Immature natural killer cell (primary cell): ENCODE data around the gene PPP1R26. TPM values are rescaled to one million over a fixed set of nuclear protein-coding genes. Genes with fewer than 3 reads are reported as not detected.
A peak's percentile ranks its signal among the peaks of the same experiment; 100 is the strongest.

Experiments
- DNase-seq, 3 donors: peaks; one replicate each; pipeline ENCODE4 v3.0.0; 2022; ENCODE audit warnings: mixed read lengths in 1 of 3
- H3K27ac Mint-ChIP-seq, 6 donors: one replicate each; pipeline ENCODE4 v1.8.0; 2020; ENCODE audit warnings: mixed read lengths in 6 of 6, mild to moderate bottlenecking in 5 of 6, inconsistent platforms in 4 of 6, moderate library complexity in 3 of 6
- H3K27me3 Mint-ChIP-seq, 3 donors: one replicate each; pipeline ENCODE4 v1.8.0; 2020 to 2021; ENCODE audit warnings: low read depth in 3 of 3, mild to moderate bottlenecking in 3 of 3, mixed read lengths in 3 of 3, moderate library complexity in 3 of 3, inconsistent platforms in 1 of 3
- H3K36me3 Mint-ChIP-seq, 3 donors: one replicate each; pipeline ENCODE4 v1.8.0; 2020; ENCODE audit warnings: mixed read lengths in 3 of 3, inconsistent platforms in 2 of 3, mild to moderate bottlenecking in 2 of 3
- H3K4me1 Mint-ChIP-seq, 2 donors: one replicate each; pipeline ENCODE4 v1.8.0; 2020; ENCODE audit warnings: inconsistent platforms in 2 of 2, mild to moderate bottlenecking in 2 of 2, mixed read lengths in 2 of 2, moderate library complexity in 1 of 2
- H3K4me3 Mint-ChIP-seq, 5 donors: one replicate each; pipeline ENCODE4 v1.8.0; 2020; ENCODE audit warnings: mild to moderate bottlenecking in 5 of 5, mixed read lengths in 5 of 5, inconsistent platforms in 3 of 5, moderate library complexity in 3 of 5
- H3K9me3 Mint-ChIP-seq, 6 donors: one replicate each; pipeline ENCODE4 v1.8.0; 2020; ENCODE audit warnings: mild to moderate bottlenecking in 6 of 6, mixed read lengths in 6 of 6, inconsistent platforms in 4 of 6, moderate library complexity in 3 of 6
- polyA plus RNA-seq, 3 donors: library from polyadenylated mRNA; unstranded; fragments of 300-500 nt; fragmentation: Illumina TruSeq; gene quantifications; one replicate each; pipeline ENCODE4 v1.2.3, GENCODE V29; 2021

Gene PPP1R26
- polyA plus RNA-seq, 3 donors from 2014 or later: 0.29 to 1.2 (median 0.39) TPM

DNA sequence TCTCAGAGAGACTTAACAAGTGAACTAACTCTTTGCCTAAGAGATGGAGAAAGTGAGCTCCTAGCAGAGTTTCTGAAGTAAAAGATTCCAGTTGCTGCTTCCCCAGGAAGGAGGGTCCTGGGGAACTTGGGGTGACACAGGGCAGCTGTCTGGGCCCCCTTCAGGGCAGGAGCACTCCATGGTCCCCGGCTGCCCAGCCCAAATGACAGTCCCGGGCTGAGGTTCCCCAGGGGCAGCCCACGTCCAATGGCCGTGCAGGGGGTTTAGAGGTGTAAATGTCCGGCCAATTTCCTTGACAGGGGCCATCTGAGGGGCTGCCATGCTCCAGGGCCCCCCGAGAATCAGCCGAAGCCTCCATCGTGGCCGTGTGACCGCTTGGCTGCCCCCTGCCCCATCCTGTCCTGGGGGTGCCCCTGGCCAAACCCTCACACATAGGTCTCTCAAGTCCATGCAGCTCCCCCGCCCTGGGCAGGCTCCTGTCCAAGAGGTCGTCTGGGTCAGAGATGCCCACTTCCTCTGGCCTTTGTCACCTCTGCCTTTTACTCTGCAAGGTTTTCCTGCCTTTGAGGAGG lies 5.5 kb upstream of the PPP1R26 start:
- Mint-ChIP-seq H3K9me3 (no peaks in the 10 kb centered on the region), H3K27ac (no peak overlapping the region), H3K27me3 (peaks cover 4 to 27% (median 6%) of the 10 kb centered on the region in 3 donors), H3K4me1 (peaks cover 6 to 11% of the 10 kb centered on the region in 2 donors), H3K36me3 (no peaks in the 10 kb centered on the region), H3K4me3 (no peak overlapping the region)
- no peak for DNase-seq

DNA sequence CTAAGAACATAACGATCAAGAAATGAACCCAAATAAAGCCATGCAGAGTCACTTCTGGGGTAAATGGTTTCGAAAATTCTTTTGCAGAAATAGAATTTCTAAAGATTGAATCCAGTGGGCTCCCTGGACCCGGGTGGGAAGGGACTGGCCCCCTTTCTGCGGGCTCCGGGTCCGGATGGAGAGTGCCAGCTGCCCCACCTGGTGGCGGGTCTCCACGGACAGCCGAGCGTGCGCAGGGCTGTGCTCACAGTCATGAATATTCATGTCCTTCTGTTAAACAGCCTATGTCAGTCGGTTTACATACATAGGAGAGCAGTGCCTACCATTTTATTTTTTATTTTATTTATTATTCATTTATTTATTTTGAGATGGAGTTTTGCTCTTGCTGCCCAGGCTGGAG lies 4.7 kb upstream of the PPP1R26 start:
- Mint-ChIP-seq H3K36me3 (no peaks in the 10 kb centered on the region), H3K4me3 (no peak overlapping the region), H3K9me3 (no peaks in the 10 kb centered on the region), H3K27ac (no peak overlapping the region), H3K4me1 (peaks cover 6 to 11% of the 10 kb centered on the region in 2 donors), H3K27me3 (peaks cover 4 to 22% (median 6%) of the 10 kb centered on the region in 3 donors)
- DNase-seq: no peak

DNA sequence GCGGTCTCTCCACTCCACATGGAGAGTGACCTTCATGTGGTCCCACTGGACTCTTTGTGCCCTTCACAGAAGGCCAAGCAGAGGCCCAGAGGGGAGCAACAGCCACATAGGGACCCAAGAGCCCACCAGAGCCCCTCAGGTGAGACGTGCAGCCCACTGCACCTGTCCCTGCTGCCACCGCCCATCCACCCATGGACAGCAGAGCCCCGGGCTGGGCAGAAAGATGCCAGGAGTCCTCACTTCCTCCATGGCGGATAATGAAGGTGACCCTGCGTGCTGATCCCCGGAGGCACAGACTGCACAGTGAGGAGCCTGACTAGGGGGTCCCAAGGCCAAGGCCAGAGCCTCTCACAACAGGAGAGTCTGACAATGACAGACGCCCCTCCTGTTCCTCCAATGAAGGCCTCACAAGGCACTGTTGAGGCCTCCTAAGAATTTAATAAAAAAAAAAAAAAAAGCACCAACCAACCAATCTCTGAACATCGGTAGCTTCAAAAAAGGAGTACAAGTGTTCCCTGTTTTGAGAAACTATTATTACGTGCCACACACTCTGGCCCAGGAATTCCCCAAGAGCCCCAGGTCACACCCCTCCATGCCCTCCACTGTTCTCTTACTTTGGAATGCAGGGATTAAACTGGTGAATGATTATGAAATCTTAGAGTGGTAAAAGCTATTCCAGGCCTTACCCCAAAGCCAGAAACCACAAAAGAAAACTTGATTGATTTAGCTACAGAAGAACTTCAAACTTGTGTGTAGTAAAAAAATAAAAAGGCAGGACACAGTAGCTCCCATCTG lies 2.8 kb upstream of the PPP1R26 start:
- Mint-ChIP-seq H3K4me1 (peaks cover 9 to 12% of the 10 kb centered on the region in 2 donors), H3K27me3 (peaks cover 4 to 18% (median 6%) of the 10 kb centered on the region in 3 donors), H3K27ac (no peak overlapping the region), H3K36me3 (no peaks in the 10 kb centered on the region), H3K9me3 (no peaks in the 10 kb centered on the region), H3K4me3 (no peak overlapping the region)
- DNase-seq: no peak

DNA sequence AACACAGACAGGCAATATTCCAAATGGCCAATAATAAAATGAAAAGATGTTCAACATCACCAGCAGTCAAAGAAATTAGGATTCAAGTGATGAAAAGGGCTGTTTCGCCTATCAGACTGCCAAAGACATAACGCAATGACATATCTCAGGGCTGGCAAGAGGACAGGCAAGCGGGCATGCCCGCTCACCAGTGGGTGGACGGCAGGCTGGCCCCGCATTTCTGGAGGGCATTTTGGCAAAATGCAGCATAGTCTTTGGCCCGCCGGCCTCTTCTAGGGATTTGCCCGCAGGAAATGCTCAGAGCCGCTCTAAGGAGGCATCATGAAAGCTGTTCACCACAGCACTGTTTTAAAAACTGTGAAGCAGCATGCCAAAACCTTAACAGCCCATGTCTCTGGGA lies 1.4 kb upstream of the PPP1R26 start:
- peak overlapping the region; percentile 85 to 94 (median 87) for H3K4me3 Mint-ChIP-seq
- H3K9me3 Mint-ChIP-seq: no peaks in the 10 kb centered on the region
- peaks cover 9 to 17% of the 10 kb centered on the region in 2 donors for H3K4me1 Mint-ChIP-seq
- H3K36me3 Mint-ChIP-seq: no peaks in the 10 kb centered on the region
- peaks cover 4 to 28% (median 6%) of the 10 kb centered on the region in 3 donors for H3K27me3 Mint-ChIP-seq
- DNase-seq: no peak
- H3K27ac Mint-ChIP-seq: peak overlapping the region in 3 of 6 donors; percentile 1 to 26 (median 12)

DNA sequence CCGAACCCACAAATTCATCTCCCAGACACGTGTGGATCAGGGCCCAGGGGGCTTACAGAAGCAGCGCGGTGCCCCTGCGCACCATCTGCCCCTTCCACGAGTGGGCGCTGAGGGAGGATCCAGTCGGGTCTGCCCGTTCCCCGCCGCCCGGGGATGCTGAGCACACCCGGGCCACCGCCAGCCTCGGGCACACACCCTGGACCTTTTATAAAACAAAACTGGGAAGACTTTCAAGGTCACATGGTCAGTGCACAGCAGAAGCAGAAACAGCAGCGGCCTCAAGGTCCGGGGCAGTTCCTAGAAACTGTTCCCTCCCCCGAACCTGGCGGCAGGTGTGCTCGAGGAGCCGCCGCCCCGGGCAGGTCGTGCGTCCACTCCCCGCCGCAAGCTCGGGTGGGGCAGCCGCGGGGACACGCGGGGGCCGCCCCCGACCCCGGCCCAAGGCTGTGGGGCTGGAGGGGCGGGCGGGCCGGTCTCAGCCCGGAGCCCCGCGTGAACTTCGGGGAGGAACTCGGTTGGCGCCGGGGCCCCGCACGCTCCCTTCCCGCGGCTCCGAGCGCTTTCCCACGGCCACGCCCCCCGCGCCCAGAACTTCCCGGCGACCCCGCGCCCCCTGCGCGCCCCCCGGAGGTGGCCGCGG lies 633 bp upstream of the PPP1R26 start:
- H3K4me1 Mint-ChIP-seq: peaks cover 9 to 17% of the 10 kb centered on the region in 2 donors
- peaks cover 4 to 25% (median 5%) of the 10 kb centered on the region in 3 donors for H3K27me3 Mint-ChIP-seq
- H3K4me3 Mint-ChIP-seq: peak overlapping the region; percentile 85 to 94 (median 87)
- H3K9me3 Mint-ChIP-seq: no peaks in the 10 kb centered on the region
- no peaks in the 10 kb centered on the region for H3K36me3 Mint-ChIP-seq
- H3K27ac Mint-ChIP-seq: peak overlapping the region in 4 of 6 donors; percentile 26 to 67 (median 54)
- DNase-seq: peak in 2 of 3 donors; percentile 2 to 11

DNA sequence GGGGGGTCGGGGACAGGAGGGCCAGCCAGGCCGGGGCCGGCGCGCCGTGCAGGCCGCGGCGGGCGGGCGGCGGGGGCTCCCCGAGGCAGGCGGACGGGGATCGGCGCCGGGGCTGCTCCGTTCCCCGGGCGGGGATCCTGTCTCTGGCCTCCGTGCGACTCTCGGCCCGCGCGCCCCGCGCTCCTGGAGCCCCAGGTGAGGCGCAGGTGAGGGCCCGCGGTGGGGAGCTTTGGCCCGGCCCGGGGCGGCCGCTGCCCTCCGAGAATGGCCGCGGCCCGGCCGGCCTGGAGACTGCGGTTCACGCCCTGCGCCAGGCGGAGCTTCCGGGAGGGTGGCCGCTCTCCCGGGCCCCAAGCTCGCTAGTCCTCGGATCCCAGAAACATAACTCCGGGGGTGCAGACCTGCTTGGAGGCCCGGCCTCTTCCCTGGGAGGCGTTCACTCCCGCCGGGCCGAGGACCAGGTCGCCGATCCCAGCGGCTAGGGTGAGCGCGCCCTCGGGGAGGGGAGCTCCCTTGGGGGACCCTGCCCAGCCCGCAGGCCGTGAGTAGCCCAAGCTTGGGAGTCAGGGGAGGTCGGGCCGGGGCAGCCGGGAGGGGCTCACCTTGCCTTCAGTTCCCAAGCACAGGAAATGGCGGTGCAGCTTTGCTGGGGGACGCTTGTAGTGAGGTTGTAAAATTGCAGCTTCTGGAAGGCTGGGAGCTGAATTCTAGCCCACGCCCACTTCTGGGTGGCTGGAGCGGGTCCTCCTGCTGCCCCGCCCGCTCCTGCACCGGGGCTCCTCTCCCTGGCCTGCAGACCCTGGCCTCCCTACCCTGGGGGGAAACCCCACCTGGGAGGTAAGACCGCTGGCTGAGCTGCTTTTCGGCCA lies 723 bp downstream of the PPP1R26 start:
- Mint-ChIP-seq H3K4me3 (peak overlapping the region; percentile 57 to 79 (median 65)), H3K27ac (no peak overlapping the region), H3K36me3 (no peaks in the 10 kb centered on the region), H3K9me3 (no peaks in the 10 kb centered on the region), H3K4me1 (peaks cover 9 to 17% of the 10 kb centered on the region in 2 donors), H3K27me3 (peaks cover 4 to 27% (median 5%) of the 10 kb centered on the region in 3 donors)
- DNase-seq: no peak

DNA sequence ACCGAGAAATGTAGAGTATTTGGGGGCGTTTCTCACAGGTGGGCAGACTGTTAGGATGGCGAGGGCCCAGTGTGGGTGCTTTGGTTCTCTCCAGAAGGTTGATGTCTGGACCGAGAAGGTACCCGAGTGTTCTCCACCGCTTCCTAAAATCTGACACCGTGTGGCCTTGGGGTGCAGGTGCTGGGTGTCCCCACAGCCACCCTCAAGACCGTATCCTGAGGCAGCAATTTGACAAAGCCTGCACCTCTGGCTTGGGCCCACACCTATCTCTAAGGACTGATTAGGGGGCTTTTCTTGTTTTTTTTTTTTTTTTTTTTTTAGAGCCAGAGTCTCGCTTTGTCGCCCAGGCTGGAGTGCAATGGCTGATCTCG lies 1.3 kb downstream of the PPP1R26 start:
- H3K9me3 Mint-ChIP-seq: no peaks in the 10 kb centered on the region
- no peak for DNase-seq
- H3K4me1 Mint-ChIP-seq: peaks cover 9 to 17% of the 10 kb centered on the region in 2 donors
- H3K27me3 Mint-ChIP-seq: peaks cover 4 to 22% (median 6%) of the 10 kb centered on the region in 3 donors
- no peaks in the 10 kb centered on the region for H3K36me3 Mint-ChIP-seq
- peak overlapping the region; percentile 57 to 79 (median 65) for H3K4me3 Mint-ChIP-seq
- H3K27ac Mint-ChIP-seq: no peak overlapping the region

DNA sequence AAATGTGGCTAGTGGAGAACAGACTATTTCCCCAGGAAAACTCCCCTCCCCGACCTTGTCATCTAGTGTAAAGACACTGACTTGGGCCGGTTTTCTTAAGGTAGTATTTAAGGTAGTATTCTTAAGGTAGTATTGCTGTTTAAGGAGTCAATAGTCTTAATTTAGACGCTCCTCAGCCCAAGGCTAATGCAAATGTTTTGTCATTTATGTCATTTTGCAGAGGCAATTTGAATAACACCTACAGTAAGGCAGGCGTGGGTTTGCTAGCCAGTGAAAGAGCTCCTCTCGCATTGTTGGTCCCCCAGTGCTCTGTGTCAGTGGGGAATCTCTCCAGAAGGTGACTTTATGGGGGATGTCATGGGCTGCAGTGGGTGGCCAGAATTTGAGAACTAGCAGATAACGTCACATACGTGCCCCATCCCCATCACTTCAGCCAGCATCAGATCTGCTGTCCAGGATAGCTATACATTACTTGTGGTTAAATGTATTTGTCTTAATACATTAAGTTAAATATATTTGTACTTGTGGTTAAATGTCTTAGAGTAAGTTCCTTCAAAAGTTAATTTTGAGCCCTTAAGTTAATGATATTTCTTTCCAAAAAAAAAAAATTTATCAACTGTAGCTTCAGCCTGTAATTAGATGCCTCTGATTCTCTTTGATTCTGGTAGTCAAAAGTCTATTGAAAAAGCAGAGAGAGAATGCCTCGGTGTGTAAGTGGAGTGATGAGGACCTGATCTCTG lies 2.6 kb downstream of the PPP1R26 start:
- no peak overlapping the region for H3K27ac Mint-ChIP-seq
- H3K9me3 Mint-ChIP-seq: no peaks in the 10 kb centered on the region
- peaks cover 4 to 22% (median 6%) of the 10 kb centered on the region in 3 donors for H3K27me3 Mint-ChIP-seq
- no peak for DNase-seq
- peak overlapping the region; percentile 23 to 79 (median 36) for H3K4me3 Mint-ChIP-seq
- no peaks in the 10 kb centered on the region for H3K36me3 Mint-ChIP-seq
- H3K4me1 Mint-ChIP-seq: peaks cover 9 to 17% of the 10 kb centered on the region in 2 donors

DNA sequence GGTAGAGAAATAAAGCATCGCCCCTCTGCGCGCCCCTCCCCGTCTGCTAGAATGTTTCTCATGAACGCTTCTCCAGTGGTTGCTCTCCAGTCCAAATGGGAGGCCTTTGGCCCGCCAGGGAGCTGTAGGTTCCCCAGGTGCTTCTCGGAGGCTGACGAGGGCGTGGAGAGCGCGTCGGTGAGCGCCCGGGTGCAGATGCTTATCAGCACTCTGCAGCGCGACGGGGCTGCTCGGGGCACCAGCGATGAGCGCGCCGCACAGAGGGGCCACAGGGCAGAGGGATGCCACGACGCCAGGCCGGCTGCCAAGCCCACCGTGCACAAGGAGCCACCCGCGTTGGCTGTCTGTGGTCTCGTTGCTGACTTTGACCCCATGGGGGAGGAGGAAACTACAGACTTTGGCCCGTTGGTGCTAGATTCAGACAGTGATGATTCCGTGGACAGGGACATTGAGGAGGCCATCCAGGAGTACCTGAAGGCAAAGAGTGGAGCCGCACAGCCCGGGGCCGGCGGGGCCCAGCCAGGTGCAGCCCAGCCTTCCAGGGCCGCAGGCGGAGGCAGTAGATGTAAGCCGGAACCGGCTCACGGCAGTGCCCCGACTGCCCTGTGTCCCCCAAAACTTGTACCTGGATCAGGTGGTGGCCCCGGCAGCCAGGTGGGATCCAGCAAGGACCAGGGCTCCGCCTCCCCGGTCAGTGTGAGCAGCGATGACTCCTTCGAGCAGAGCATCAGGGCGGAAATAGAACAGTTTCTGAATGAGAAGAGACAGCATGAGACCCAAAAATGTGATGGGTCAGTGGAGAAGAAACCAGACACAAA lies 5.1 kb downstream of the PPP1R26 start:
- Mint-ChIP-seq H3K27me3 (peaks cover 0 to 12% (median 2%) of the 10 kb centered on the region in 3 donors), H3K4me1 (peaks cover 3 to 6% of the 10 kb centered on the region in 2 donors), H3K9me3 (no peaks in the 10 kb centered on the region), H3K36me3 (no peaks in the 10 kb centered on the region), H3K4me3 (no peak overlapping the region), H3K27ac (no peak overlapping the region)
- no peak for DNase-seq

DNA sequence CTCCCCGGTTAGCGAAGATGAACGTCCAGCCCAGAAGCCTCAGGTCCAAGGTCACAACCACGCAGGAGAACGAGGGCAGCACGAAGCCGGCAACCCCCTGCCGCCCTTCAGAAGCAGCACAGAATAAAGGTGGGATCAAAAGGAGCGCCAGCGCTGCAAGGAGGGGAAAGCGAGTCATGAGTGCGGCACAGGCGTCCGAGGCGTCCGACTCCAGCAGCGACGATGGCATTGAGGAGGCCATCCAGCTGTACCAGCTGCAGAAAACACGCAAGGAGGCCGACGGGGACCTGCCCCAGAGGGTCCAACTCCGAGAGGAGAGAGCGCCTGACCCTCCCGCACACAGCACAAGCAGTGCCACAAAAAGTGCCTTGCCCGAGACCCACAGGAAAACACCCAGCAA lies 5.8 kb downstream of the PPP1R26 start:
- Mint-ChIP-seq H3K36me3 (no peaks in the 10 kb centered on the region), H3K9me3 (no peaks in the 10 kb centered on the region), H3K4me1 (peaks cover 3 to 6% of the 10 kb centered on the region in 2 donors), H3K27ac (no peak overlapping the region), H3K27me3 (peaks cover 0 to 12% (median 2%) of the 10 kb centered on the region in 3 donors), H3K4me3 (no peak overlapping the region)
- DNase-seq: no peak

DNA sequence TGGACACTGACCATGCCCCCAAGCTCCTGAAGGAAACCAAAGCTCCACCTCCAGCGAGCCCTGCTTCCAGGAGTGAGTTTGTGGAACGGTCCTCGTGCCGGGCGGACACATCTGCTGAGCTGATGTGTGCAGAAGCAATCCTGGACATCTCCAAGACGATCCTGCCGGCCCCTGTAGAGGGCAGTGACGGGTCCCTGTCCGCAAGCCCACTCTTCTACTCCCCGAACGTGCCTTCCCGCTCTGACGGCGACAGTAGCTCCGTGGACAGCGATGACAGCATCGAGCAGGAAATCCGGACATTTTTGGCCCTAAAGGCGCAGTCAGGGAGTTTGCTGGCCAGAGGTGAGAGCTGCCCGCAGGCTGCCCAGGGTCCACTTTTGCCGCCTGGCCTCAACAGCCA lies 6.2 kb downstream of the PPP1R26 start:
- no peak overlapping the region for H3K27ac Mint-ChIP-seq
- DNase-seq: no peak
- H3K4me3 Mint-ChIP-seq: no peak overlapping the region
- no peaks in the 10 kb centered on the region for H3K9me3 Mint-ChIP-seq
- no peaks in the 10 kb centered on the region for H3K36me3 Mint-ChIP-seq
- H3K4me1 Mint-ChIP-seq: peaks cover 2 to 6% of the 10 kb centered on the region in 2 donors
- peaks cover 0 to 12% (median 2%) of the 10 kb centered on the region in 3 donors for H3K27me3 Mint-ChIP-seq
